ENCODE results near the gene FANCI.

DNA sequence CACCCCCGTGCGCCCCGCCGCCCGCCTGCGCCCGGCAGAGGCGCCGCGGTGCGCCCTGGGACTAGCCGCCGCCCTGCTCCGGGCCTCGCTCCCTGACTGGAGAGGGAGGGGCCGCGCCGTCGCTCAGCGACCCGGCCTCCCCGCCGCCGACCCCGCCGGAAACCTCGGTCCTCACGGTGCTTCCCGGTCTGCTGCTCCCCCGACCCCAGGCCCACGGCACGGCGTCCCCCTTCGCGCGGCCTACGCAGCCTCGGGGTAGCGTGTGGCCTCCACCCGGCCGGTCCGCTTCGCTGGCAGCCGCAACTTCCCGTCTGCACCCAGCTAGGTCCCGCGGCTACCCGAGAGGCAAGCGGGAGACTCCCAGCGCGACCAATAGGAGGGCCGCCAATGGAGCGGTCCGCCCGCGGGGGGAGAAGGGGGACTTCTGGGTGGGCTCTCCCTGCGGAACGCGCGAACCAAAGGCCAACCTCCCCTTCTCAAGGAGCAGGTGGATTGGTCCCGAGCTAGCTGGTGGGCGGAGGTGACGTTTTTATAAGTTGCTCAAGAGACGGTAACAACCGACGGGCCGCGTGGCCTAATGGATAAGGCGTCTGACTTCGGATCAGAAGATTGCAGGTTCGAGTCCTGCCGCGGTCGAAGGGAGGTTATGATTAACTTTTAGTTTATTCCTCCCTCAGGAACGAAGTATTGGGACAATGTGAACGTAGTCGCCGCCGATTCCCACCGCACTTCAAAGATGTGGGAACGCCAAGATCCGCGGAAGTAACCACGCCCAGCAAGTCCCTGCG is 90.9 kb downstream of the FANCI start, which contains the start of gene POLG:
- TF ChIP-seq, protein P1, sequence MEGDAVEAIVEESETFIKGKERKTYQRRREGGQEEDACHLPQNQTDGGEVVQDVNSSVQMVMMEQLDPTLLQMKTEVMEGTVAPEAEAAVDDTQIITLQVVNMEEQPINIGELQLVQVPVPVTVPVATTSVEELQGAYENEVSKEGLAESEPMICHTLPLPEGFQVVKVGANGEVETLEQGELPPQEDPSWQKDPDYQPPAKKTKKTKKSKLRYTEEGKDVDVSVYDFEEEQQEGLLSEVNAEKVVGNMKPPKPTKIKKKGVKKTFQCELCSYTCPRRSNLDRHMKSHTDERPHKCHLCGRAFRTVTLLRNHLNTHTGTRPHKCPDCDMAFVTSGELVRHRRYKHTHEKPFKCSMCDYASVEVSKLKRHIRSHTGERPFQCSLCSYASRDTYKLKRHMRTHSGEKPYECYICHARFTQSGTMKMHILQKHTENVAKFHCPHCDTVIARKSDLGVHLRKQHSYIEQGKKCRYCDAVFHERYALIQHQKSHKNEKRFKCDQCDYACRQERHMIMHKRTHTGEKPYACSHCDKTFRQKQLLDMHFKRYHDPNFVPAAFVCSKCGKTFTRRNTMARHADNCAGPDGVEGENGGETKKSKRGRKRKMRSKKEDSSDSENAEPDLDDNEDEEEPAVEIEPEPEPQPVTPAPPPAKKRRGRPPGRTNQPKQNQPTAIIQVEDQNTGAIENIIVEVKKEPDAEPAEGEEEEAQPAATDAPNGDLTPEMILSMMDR (conservative IDR thresholded peaks at IDR 0.05; ENCODE audit: low read depth, low read length), result no peak
- no peak for TF ChIP-seq EZH2phosphoT487 (IDR thresholded peaks at IDR 0.05; ENCODE audit: borderline replicate concordance, low read length)

All from PC-3 (cell line).